Gastroesophageal sphincter (tissue), 3 donors: ENCODE measurements around the gene FZR1.

Source experiments
- CTCF ChIP-seq, 4 experiments: fragments of 200-600 bp in 2 of 4; fragments of 450-650 bp in 2 of 4; sonication (generic) in 1 of 4; IDR thresholded peaks; one replicate each; pipeline ENCODE4 v1.5.1; 2017 to 2019; ENCODE audit warnings: antibody characterized with exemption in 4 of 4, mild to moderate bottlenecking in 2 of 4, moderate library complexity in 2 of 4
- EP300 ChIP-seq: sonication (generic); formaldehyde crosslinking; IDR thresholded peaks from one replicate; pipeline ENCODE4 v1.6.1; 2017; ENCODE audit warnings: antibody characterized with exemption, mild to moderate bottlenecking
- POLR2A ChIP-seq, 2 donors: fragments of 450-650 bp; IDR thresholded peaks; one replicate each; pipeline ENCODE4 v1.6.1; 2017; ENCODE audit warnings: antibody characterized with exemption in 2 of 2, mild to moderate bottlenecking in 2 of 2, moderate library complexity in 1 of 2
- POLR2AphosphoS5 ChIP-seq: sonication (generic); formaldehyde crosslinking; IDR thresholded peaks from one replicate; pipeline ENCODE4 v1.6.1; 2017; ENCODE audit warnings: antibody characterized with exemption

GRCh38 chr19:3506384-3507340, 551 bp downstream of the FZR1 start:
- TF ChIP-seq CTCF (IDR thresholded peaks at IDR 0.05) = no peak
- TF ChIP-seq POLR2AphosphoS5 = no peak
- TF ChIP-seq POLR2A (IDR thresholded peaks at IDR 0.05) = no peak
- TF ChIP-seq EP300 = no peak
